Osteocyte (in vitro differentiated cells): ENCODE results near the gene POLD4. TPM values are rescaled to one million over a fixed set of nuclear protein-coding genes. Genes with fewer than 3 reads are reported as not detected.
A peak's percentile ranks its signal among the peaks of the same experiment; 100 is the strongest.

Experiments
- DNase-seq: peaks from one replicate; pipeline ENCODE4 v3.0.0; 2021; ENCODE audit warnings: mixed read lengths; ENCODE audit not compliant: unreplicated experiment; ENCODE audit errors: extremely low spot score
- H3K27ac Mint-ChIP-seq: one replicate; pipeline ENCODE4 v1.8.0; 2021; ENCODE audit warnings: mild to moderate bottlenecking, mixed read lengths; ENCODE audit not compliant: unreplicated experiment
- H3K27me3 Mint-ChIP-seq: one replicate; pipeline ENCODE4 v1.8.0; 2021; ENCODE audit warnings: mixed read lengths; ENCODE audit not compliant: unreplicated experiment
- H3K36me3 Mint-ChIP-seq: one replicate; pipeline ENCODE4 v1.8.0; 2021; ENCODE audit warnings: mixed read lengths; ENCODE audit not compliant: unreplicated experiment
- H3K4me1 Mint-ChIP-seq: one replicate; pipeline ENCODE4 v1.8.0; 2021; ENCODE audit warnings: mixed read lengths; ENCODE audit not compliant: unreplicated experiment
- H3K4me3 Mint-ChIP-seq: one replicate; pipeline ENCODE4 v1.8.0; 2021; ENCODE audit warnings: mild to moderate bottlenecking, moderate library complexity, mixed read lengths; ENCODE audit not compliant: unreplicated experiment
- H3K9me3 Mint-ChIP-seq: one replicate; pipeline ENCODE4 v1.8.0; 2021; ENCODE audit warnings: mixed read lengths; ENCODE audit not compliant: unreplicated experiment
- CTCF ChIP-seq: fragments of 200-600 bp; sonication (generic); IDR thresholded peaks from 2 replicates; pipeline ENCODE4 v1.5.0; 2021; ENCODE audit warnings: antibody characterized with exemption, mild to moderate bottlenecking, moderate library complexity
- total RNA-seq: library from RNA; stranded (reverse); gene quantifications from 2 replicates; pipeline ENCODE4 v1.2.1, GENCODE V29; 2021

Gene POLD4
- total RNA-seq, 1 donor from 2014 or later = 64.0 TPM

- Mint-ChIP-seq H3K4me1 (peaks cover 67% of the 10 kb centered on the region), H3K9me3 (no peaks in the 10 kb centered on the region), H3K4me3 (peak overlapping the region; percentile 36), H3K27ac (peak overlapping the region; percentile 99), H3K27me3 (no peaks in the 10 kb centered on the region), H3K36me3 (no peaks in the 10 kb centered on the region)
- DNase-seq = no peak
- TF ChIP-seq CTCF = no peak
Measured at GRCh38 chr11:67355023-67355793, 1.9 kb upstream of the POLD4 start.

GRCh38 chr11:67354075-67355022 is 1.0 kb upstream of the POLD4 start:
- no peaks in the 10 kb centered on the region for H3K36me3 Mint-ChIP-seq
- TF ChIP-seq CTCF = peak; percentile 33
- peaks cover 68% of the 10 kb centered on the region for H3K4me1 Mint-ChIP-seq
- no peaks in the 10 kb centered on the region for H3K27me3 Mint-ChIP-seq
- H3K27ac Mint-ChIP-seq = peak overlapping the region; percentile 99
- peak overlapping the region; percentile 97 for H3K4me3 Mint-ChIP-seq
- DNase-seq = no peak
- H3K9me3 Mint-ChIP-seq = no peaks in the 10 kb centered on the region

- Mint-ChIP-seq H3K4me3 (peak overlapping the region; percentile 97), H3K4me1 (peaks cover 66% of the 10 kb centered on the region), H3K27ac (peak overlapping the region; percentile 99), H3K36me3 (no peaks in the 10 kb centered on the region), H3K27me3 (no peaks in the 10 kb centered on the region), H3K9me3 (no peaks in the 10 kb centered on the region)
- TF ChIP-seq CTCF = no peak
- DNase-seq = no peak
Measured at GRCh38 chr11:67352546-67353316, 615 bp downstream of the POLD4 start.

DNA sequence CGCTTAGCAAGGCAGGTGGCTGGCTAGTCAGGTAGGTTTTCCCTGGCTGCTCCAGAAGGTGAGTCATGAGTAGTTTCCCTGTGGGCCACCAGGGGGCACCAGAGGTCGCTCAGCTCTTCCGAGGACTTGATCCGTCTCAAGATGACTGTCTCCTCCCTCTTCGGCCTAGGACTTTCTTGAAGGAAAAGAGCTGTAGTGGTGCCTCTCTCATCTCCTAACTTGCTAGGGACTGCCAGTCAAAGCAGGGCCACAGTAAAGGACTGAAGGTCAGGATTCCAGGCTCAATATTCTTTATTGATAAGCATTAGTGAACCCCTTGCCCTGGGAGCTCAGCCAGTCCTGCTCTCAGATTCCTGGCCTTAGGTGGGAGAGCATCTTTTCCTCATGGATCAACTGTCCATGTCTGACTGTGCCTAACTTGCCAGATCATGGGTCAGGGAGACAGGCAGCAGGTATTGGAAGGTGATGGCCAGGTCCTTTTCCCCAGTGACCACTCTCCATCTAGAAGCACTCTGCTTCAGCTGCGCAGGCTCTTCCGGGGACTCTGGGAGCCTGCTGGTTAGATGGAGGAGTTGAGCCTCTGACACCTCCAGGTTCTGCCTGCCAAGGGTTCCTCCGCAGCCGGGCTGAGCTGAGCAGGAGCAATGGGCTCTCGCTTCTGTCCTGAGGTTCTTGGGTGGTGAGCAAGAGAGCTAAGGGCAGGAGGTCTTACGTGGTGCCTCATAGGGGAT is 1.9 kb downstream of the POLD4 start:
- Mint-ChIP-seq H3K27me3 (no peaks in the 10 kb centered on the region), H3K27ac (peak overlapping the region; percentile 67)
- no peak for DNase-seq

More for the DNA sequence above, 1.9 kb downstream of the POLD4 start:
- no peaks in the 10 kb centered on the region for H3K9me3 Mint-ChIP-seq
- peak overlapping the region; percentile 65 for H3K4me3 Mint-ChIP-seq
- TF ChIP-seq CTCF = peak; percentile 92
- H3K4me1 Mint-ChIP-seq = peaks cover 55% of the 10 kb centered on the region
- no peaks in the 10 kb centered on the region for H3K36me3 Mint-ChIP-seq
